IMR-90 (cell line): ENCODE measurements around the gene TSKS.

Experiments used
- BHLHE40 ChIP-seq: fragments of 150-350 bp; IDR thresholded peaks from 2 replicates; pipeline ENCODE4 v1.6.1; 2016; ENCODE audit warnings: mild to moderate bottlenecking, low read depth, low read length
- CEBPB ChIP-seq: IDR thresholded peaks from 2 replicates; pipeline ENCODE4 v1.6.1; 2012; ENCODE audit warnings: low read depth, low read length, improper control_type of control experiment
- FOS ChIP-seq: fragments of 150-350 bp; IDR thresholded peaks from 2 replicates; pipeline ENCODE4 v1.6.1; 2016; ENCODE audit warnings: low read depth, low read length
- MAFK ChIP-seq: IDR thresholded peaks from 2 replicates; pipeline ENCODE4 v1.6.1; 2012; ENCODE audit warnings: low read depth, low read length, improper control_type of control experiment
- MAZ ChIP-seq: IDR thresholded peaks from 2 replicates; pipeline ENCODE4 v1.6.1; 2012; ENCODE audit warnings: low read depth, mild to moderate bottlenecking, low read length, improper control_type of control experiment, moderate library complexity, borderline replicate concordance
- MXI1 ChIP-seq: IDR thresholded peaks from 2 replicates; pipeline ENCODE4 v1.6.1; 2012; ENCODE audit warnings: low read depth, mild to moderate bottlenecking, low read length, moderate library complexity, borderline replicate concordance
- POLR2A ChIP-seq: IDR thresholded peaks from 2 replicates; pipeline ENCODE4 v1.6.1; 2012; ENCODE audit warnings: mild to moderate bottlenecking, low read depth, low read length
- RAD21 ChIP-seq: IDR thresholded peaks from 2 replicates; pipeline ENCODE4 v1.6.1; 2012; ENCODE audit warnings: low read length, improper control_type of control experiment
- RCOR1 ChIP-seq: IDR thresholded peaks from 2 replicates; pipeline ENCODE4 v1.6.1; 2012; ENCODE audit warnings: mild to moderate bottlenecking, low read length, improper control_type of control experiment; ENCODE audit not compliant: insufficient replicate concordance
- RFX5 ChIP-seq: IDR thresholded peaks from 2 replicates; pipeline ENCODE4 v1.8.0; 2012; ENCODE audit warnings: low read depth, mild to moderate bottlenecking, low read length, moderate library complexity
- SMC3 ChIP-seq: fragments of 150-350 bp; IDR thresholded peaks from 2 replicates; pipeline ENCODE4 v1.6.1; 2016; ENCODE audit warnings: low read depth, mild to moderate bottlenecking, antibody characterized with exemption, low read length, moderate library complexity
- TF ChIP-seq, protein P1 (sequence below): conservative IDR thresholded peaks from 2 replicates; pipeline ENCODE4 v1.5.1; 2012; ENCODE audit warnings: mild to moderate bottlenecking, low read depth, low read length, improper control_type of control experiment
- TF ChIP-seq, protein P2 (sequence below): fragments of 150-350 bp; IDR thresholded peaks from 2 replicates; pipeline ENCODE4 v1.6.1; 2016; ENCODE audit warnings: low read depth, mild to moderate bottlenecking, low read length, moderate library complexity, borderline replicate concordance
- TF ChIP-seq, protein P3 (sequence below): fragments of 150-350 bp; IDR thresholded peaks from 2 replicates; pipeline ENCODE4 v1.6.1; 2017; ENCODE audit warnings: mild to moderate bottlenecking, antibody characterized with exemption, low read length, low read depth

DNA sequence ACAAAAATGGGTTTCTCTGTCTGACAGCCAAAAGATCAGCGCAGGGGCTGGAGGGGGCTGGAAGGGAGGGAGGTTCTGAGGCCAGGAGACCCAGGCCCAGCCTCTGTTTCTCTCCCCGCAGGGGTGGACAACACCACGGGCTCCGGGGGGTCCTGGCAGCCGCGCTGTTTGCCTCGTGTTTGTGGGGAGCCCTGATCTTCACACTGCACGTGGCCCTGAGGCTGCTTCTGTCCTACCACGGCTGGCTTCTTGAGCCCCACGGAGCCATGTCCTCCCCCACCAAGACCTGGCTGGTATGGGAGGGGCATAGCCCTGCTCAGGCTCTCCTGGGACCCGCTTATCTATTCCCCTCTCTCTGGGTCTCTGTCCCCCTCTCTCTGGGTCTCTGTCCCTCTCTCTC, 62.5 kb downstream of the TSKS start:
- TF ChIP-seq, protein P1, sequence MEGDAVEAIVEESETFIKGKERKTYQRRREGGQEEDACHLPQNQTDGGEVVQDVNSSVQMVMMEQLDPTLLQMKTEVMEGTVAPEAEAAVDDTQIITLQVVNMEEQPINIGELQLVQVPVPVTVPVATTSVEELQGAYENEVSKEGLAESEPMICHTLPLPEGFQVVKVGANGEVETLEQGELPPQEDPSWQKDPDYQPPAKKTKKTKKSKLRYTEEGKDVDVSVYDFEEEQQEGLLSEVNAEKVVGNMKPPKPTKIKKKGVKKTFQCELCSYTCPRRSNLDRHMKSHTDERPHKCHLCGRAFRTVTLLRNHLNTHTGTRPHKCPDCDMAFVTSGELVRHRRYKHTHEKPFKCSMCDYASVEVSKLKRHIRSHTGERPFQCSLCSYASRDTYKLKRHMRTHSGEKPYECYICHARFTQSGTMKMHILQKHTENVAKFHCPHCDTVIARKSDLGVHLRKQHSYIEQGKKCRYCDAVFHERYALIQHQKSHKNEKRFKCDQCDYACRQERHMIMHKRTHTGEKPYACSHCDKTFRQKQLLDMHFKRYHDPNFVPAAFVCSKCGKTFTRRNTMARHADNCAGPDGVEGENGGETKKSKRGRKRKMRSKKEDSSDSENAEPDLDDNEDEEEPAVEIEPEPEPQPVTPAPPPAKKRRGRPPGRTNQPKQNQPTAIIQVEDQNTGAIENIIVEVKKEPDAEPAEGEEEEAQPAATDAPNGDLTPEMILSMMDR: no peak
- TF ChIP-seq, protein P2, sequence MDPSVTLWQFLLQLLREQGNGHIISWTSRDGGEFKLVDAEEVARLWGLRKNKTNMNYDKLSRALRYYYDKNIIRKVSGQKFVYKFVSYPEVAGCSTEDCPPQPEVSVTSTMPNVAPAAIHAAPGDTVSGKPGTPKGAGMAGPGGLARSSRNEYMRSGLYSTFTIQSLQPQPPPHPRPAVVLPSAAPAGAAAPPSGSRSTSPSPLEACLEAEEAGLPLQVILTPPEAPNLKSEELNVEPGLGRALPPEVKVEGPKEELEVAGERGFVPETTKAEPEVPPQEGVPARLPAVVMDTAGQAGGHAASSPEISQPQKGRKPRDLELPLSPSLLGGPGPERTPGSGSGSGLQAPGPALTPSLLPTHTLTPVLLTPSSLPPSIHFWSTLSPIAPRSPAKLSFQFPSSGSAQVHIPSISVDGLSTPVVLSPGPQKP: no peak
- TF ChIP-seq POLR2A (no peak), SMC3 (no peak), RAD21 (no peak), RFX5 (no peak), CEBPB (no peak), MXI1 (no peak), MAZ (no peak), BHLHE40 (no peak), FOS (no peak), RCOR1 (no peak), MAFK (no peak)
- TF ChIP-seq, protein P3, sequence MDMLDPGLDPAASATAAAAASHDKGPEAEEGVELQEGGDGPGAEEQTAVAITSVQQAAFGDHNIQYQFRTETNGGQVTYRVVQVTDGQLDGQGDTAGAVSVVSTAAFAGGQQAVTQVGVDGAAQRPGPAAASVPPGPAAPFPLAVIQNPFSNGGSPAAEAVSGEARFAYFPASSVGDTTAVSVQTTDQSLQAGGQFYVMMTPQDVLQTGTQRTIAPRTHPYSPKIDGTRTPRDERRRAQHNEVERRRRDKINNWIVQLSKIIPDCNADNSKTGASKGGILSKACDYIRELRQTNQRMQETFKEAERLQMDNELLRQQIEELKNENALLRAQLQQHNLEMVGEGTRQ: no peak
